ELR (cell line): ENCODE measurements around the gene SLC13A2.

Experiments used
- DNase-seq: peaks from one replicate; pipeline ENCODE4 v3.0.0-alpha.2; 2015; ENCODE audit warnings: low read depth

Gene SLC13A2

GRCh38 chr17:28534740-28535375, 61.4 kb downstream of the SLC13A2 start:
- DNase-seq = no peak

GRCh38 chr17:28536532-28537218, 63.2 kb downstream of the SLC13A2 start:
- no peak for DNase-seq

- DNase-seq = no peak
Observed at GRCh38 chr17:28537219-28537610, 63.8 kb downstream of the SLC13A2 start.

- DNase-seq = no peak
Observed at GRCh38 chr17:28538296-28538895, 65.0 kb downstream of the SLC13A2 start.

- DNase-seq = no peak
Observed at GRCh38 chr17:28540231-28540630, 66.8 kb downstream of the SLC13A2 start.

- no peak for DNase-seq
Observed at GRCh38 chr17:28541439-28541838, 68.0 kb downstream of the SLC13A2 start.

- DNase-seq = no peak
Observed at GRCh38 chr17:28544402-28545140, 71.1 kb downstream of the SLC13A2 start.

GRCh38 chr17:28545141-28545503, 71.7 kb downstream of the SLC13A2 start:
- DNase-seq = no peak

GRCh38 chr17:28545787-28546415, 72.5 kb downstream of the SLC13A2 start:
- DNase-seq = no peak

- DNase-seq = no peak
Observed at GRCh38 chr17:28547096-28547622, 73.7 kb downstream of the SLC13A2 start.
